Measurements from ENCODE around the gene TJP2. TPM values are rescaled to one million over a fixed set of nuclear protein-coding genes. Genes with fewer than 3 reads are reported as not detected.

Gene TJP2
- total and polyA plus RNA-seq, 2 of the 4 experiments (the other 2 are of a cell fraction), result 38.3 to 49.3 TPM

- no CpG with 5 or more reads among the region's 1 CpG for WGBS, 2 experiments (ENCODE audit: extremely low coverage in 2 of 2, insufficient read length in 1 of 2)
- no peak overlapping the region for H3K14ac ChIP-seq (replicated peaks; ENCODE audit: low read depth, low read length)
- intact Hi-C loops (cut with micrococcal nuclease) (no loop called here), in situ Hi-C loops (cut with MboI; ENCODE audit: low sequenced_read_pairs) (loop anchor here (25.0 kb wide), 1 partner anchor 107 kb away; no protein-coding TSS in a partner anchor), dilution Hi-C loops (cut with HindIII; ENCODE audit: low sequenced_read_pairs, unreplicated experiment) (no loop called here)
- no peaks in the 10 kb centered on the region for H3K4me1 ChIP-seq (ENCODE audit: control insufficient read depth, insufficient read depth, low read length)
- no peak for ATAC-seq (ENCODE audit: low read depth)
- no peak overlapping the region for H4K5ac ChIP-seq (ENCODE audit: low read depth, low read length)
- BruUV-seq (replicated peaks), result no TSS peak
- no peak overlapping the region for H3K27ac ChIP-seq (ENCODE audit: insufficient read depth, low read length)
- H3K9ac ChIP-seq (ENCODE audit: low read depth, low read length), result no peak overlapping the region
- H3K4me2 ChIP-seq (ENCODE audit: low read depth, low read length), result no peak overlapping the region
- no peaks in the 10 kb centered on the region for H3K79me1 ChIP-seq (ENCODE audit: low read depth in 1 of 2, low read length in 2 of 2)
- H2BK20ac ChIP-seq (ENCODE audit: low read depth, low read length), result no peak overlapping the region
- H2AFZ ChIP-seq (replicated peaks; ENCODE audit: low read length, poor library complexity), result no peak overlapping the region
- no peaks in the 10 kb centered on the region for H3K27me3 ChIP-seq (ENCODE audit: control insufficient read depth, insufficient read depth, low read length)
- no peak overlapping the region for H2AK5ac ChIP-seq (ENCODE audit: low read depth, low read length)
- no peak overlapping the region for H2AK9ac ChIP-seq (replicated peaks; ENCODE audit: low read depth, low read length, poor library complexity)
- H3K36me3 ChIP-seq (ENCODE audit: control insufficient read depth, insufficient read depth, low read length), result peaks cover 19% of the 10 kb centered on the region
- no peaks in the 10 kb centered on the region for H4K20me1 ChIP-seq (ENCODE audit: insufficient read depth, low read length)
- DNase-seq, result no peak
- no peak overlapping the region for H2BK5ac ChIP-seq (ENCODE audit: low read depth, low read length, poor library complexity, severe bottlenecking)
- H3K4me3 ChIP-seq (ENCODE audit: insufficient read depth, low read depth, low read length), result no peak overlapping the region
- no peak overlapping the region for H2BK15ac ChIP-seq (ENCODE audit: low read depth, low read length)
- H4K91ac ChIP-seq (ENCODE audit: insufficient read depth, low read depth, low read length), result no peak overlapping the region
- no peaks in the 10 kb centered on the region for H3K9me3 ChIP-seq (ENCODE audit: control insufficient read depth, insufficient read depth, low read length)
- no peak overlapping the region for H4K8ac ChIP-seq (ENCODE audit: low read depth in 2 of 2, low read length in 2 of 2)
- H3K4ac ChIP-seq (ENCODE audit: low read depth, low read length), result no peak overlapping the region
- TF ChIP-seq RAD21 (IDR thresholded peaks at IDR 0.05; ENCODE audit: low read length) (no peak), NFE2L2 (IDR thresholded peaks at IDR 0.05; ENCODE audit: low read depth, low read length) (no peak), MAFK (IDR thresholded peaks at IDR 0.05; ENCODE audit: low read depth, low read length) (no peak), CTCF (conservative IDR thresholded peaks at IDR 0.05; ENCODE audit: low read depth, low read length) (no peak), FOS (IDR thresholded peaks at IDR 0.05; ENCODE audit: low read depth, low read length) (no peak), USF2 (IDR thresholded peaks at IDR 0.05; ENCODE audit: low read depth, low read length) (no peak), CEBPB (IDR thresholded peaks at IDR 0.05; ENCODE audit: low read depth, low read length) (no peak), POLR2A (IDR thresholded peaks at IDR 0.05; ENCODE audit: low read depth, low read length) (no peak), MAZ (IDR thresholded peaks at IDR 0.05; ENCODE audit: borderline replicate concordance, low read depth, low read length) (no peak), MXI1 (IDR thresholded peaks at IDR 0.05; ENCODE audit: borderline replicate concordance, low read depth, low read length) (no peak), BHLHE40 (IDR thresholded peaks at IDR 0.05; ENCODE audit: low read depth, low read length) (no peak), SMC3 (IDR thresholded peaks at IDR 0.05; ENCODE audit: low read depth, low read length) (no peak)
- no peak overlapping the region for H3K18ac ChIP-seq (ENCODE audit: low read depth, low read length)
- no peak overlapping the region for H3K23ac ChIP-seq (ENCODE audit: low read depth, low read length)
- ChIA-PET POLR2A (ENCODE audit: unreplicated experiment) (no interaction called here), CTCF (no interaction called here)
- H3K56ac ChIP-seq (ENCODE audit: extremely low read depth, insufficient read depth, low read length), result no peak overlapping the region
- H3K9me1 ChIP-seq (ENCODE audit: insufficient read depth, low read length), result no peaks in the 10 kb centered on the region
- no peak overlapping the region for H2BK120ac ChIP-seq (ENCODE audit: low read depth, low read length)
Measured at GRCh38 chr9:69255591-69255990, 81.5 kb downstream of the TJP2 start.
